Prostate gland (tissue), 2 donors: ENCODE measurements around the gene ITSN1. TPM values are rescaled to one million over a fixed set of nuclear protein-coding genes. Genes with fewer than 3 reads are reported as not detected.

Experiments
- DNase-seq: peaks from one replicate; pipeline ENCODE4 v3.0.0-alpha.2; 2019; ENCODE audit warnings: low spot score
- H3K27ac ChIP-seq, 2 donors: fragments of 200-600 bp; sonication (generic); 2 replicates each; pipeline ENCODE4 v1.5.1; 2017 to 2019
- H3K27me3 ChIP-seq: fragments of 200-600 bp; sonication (generic); replicated peaks from 2 replicates; pipeline ENCODE4 v1.5.1; 2019; ENCODE audit not compliant: insufficient read depth
- H3K36me3 ChIP-seq, 2 donors: fragments of 200-600 bp; sonication (generic); 1 replicate in 1 of 2; 2 replicates in 1 of 2; pipeline versions ENCODE4 v1.5.1 to v1.8.1; 2017 to 2019
- H3K4me1 ChIP-seq: fragments of 200-600 bp; sonication (generic); replicated peaks from 2 replicates; pipeline ENCODE4 v1.5.1; 2019
- H3K4me3 ChIP-seq, 2 donors: fragments of 200-600 bp; sonication (generic); 2 replicates each; pipeline ENCODE4 v1.5.1; 2017 to 2019
- H3K9me3 ChIP-seq: fragments of 200-600 bp; sonication (generic); 2 replicates; pipeline ENCODE4 v1.5.1; 2017
- CTCF ChIP-seq, 4 experiments: fragments of 200-600 bp in 2 of 4; fragments of 450-650 bp in 2 of 4; sonication (generic) in 2 of 4; IDR thresholded peaks; 1 replicate in 3 of 4; 2 replicates in 1 of 4; pipeline ENCODE4 v1.5.1; 2016 to 2019; ENCODE audit warnings: antibody characterized with exemption in 4 of 4, mild to moderate bottlenecking in 2 of 4, moderate library complexity in 2 of 4
- POLR2A ChIP-seq: fragments of 450-650 bp; IDR thresholded peaks from one replicate; pipeline ENCODE4 v1.6.1; 2016; ENCODE audit warnings: antibody characterized with exemption, mild to moderate bottlenecking
- POLR2AphosphoS5 ChIP-seq: sonication (generic); formaldehyde crosslinking; IDR thresholded peaks from one replicate; pipeline ENCODE4 v1.6.1; 2017; ENCODE audit warnings: antibody characterized with exemption
- WGBS: methylation state at CpG from one replicate; pipeline ENCODE4 v1.1.5; 2018; 5-methylcytosine and 5-hydroxymethylcytosine counted together
- intact Hi-C: fragments of 100-400 bp; cut with DNase I; formaldehyde crosslinking; loops from one replicate; pipeline ENCODE4 v1.14.2; 2022
- total RNA-seq, 2 donors: library from RNA; depleted of rRNA; stranded (reverse); fragments of >200 nt; gene quantifications; one replicate each; pipeline ENCODE4 v1.1.0, GENCODE V29; 2016

The ITSN1 gene
- total RNA-seq, 2 donors from 2014 or later = 14.8 to 44.9 TPM

DNA sequence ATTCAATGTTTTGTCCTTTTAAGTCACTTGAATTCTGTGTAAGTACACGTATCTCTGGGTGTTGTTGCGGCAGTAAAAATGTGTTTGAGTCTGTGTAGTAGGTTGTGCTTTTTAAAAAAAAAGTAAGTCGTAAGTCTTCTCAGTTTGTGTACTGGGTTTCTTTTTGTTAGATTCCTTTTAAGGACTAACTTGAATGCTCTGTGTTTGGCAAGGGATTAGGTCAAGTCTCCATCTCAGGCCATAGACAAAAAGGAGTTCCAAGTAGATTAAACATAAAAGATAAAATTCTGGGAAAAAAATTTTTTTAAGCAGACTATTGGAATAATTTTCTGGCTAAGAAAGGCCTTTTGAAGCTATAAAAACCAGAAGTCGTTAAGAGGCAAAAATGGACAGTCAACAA, 160.2 kb downstream of the ITSN1 start:
- Histone ChIP-seq H3K27me3 (no peaks in the 10 kb centered on the region), H3K4me3 (no peak overlapping the region), H3K4me1 (peaks cover 7% of the 10 kb centered on the region), H3K9me3 (no peaks in the 10 kb centered on the region), H3K36me3 (no peaks in the 10 kb centered on the region), H3K27ac (peak overlapping the region; percentile 48 to 73)
- intact Hi-C loops = no loop called here
- 27% methylated on average over 4 of the region's 4 CpGs for WGBS
- DNase-seq = no peak
- TF ChIP-seq POLR2AphosphoS5 = no peak
- no peak for TF ChIP-seq POLR2A
- TF ChIP-seq CTCF (IDR thresholded peaks at IDR 0.05) = no peak

GRCh38 chr21:33808715-33809367, 166.5 kb downstream of the ITSN1 start:
- no peaks in the 10 kb centered on the region for H3K27me3 ChIP-seq
- no peak for TF ChIP-seq POLR2A
- no peak for TF ChIP-seq POLR2AphosphoS5
- TF ChIP-seq CTCF (IDR thresholded peaks at IDR 0.05) = no peak
- 47% methylated on average over 2 of the region's 2 CpGs for WGBS
- no peak overlapping the region for H3K27ac ChIP-seq
- H3K4me1 ChIP-seq = no peaks in the 10 kb centered on the region
- H3K9me3 ChIP-seq = no peaks in the 10 kb centered on the region
- intact Hi-C loops = no loop called here
- no peak for DNase-seq
- no peak overlapping the region for H3K4me3 ChIP-seq
- H3K36me3 ChIP-seq = no peaks in the 10 kb centered on the region

DNA sequence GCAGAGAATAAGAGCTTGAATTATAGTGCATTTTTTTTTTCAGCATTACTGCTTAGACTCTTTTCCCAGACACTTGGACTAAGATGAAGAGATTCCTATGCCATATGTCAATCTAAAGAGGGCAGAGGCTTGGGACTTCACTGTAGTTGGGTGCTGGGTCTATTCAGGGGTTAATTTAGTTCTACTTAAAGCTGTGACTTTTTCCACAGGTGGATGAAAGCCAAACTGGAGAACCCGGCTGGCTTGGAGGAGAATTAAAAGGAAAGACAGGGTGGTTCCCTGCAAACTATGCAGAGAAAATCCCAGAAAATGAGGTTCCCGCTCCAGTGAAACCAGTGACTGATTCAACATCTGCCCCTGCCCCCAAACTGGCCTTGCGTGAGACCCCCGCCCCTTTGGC, 168.5 kb downstream of the ITSN1 start:
- Histone ChIP-seq H3K36me3 (no peaks in the 10 kb centered on the region), H3K4me1 (no peaks in the 10 kb centered on the region), H3K9me3 (no peaks in the 10 kb centered on the region), H3K4me3 (no peak overlapping the region), H3K27me3 (no peaks in the 10 kb centered on the region), H3K27ac (no peak overlapping the region)
- WGBS = 53% methylated on average over 4 of the region's 4 CpGs
- TF ChIP-seq CTCF (IDR thresholded peaks at IDR 0.05) (no peak), POLR2AphosphoS5 (no peak), POLR2A (no peak)
- intact Hi-C loops = no loop called here
- no peak for DNase-seq

DNA sequence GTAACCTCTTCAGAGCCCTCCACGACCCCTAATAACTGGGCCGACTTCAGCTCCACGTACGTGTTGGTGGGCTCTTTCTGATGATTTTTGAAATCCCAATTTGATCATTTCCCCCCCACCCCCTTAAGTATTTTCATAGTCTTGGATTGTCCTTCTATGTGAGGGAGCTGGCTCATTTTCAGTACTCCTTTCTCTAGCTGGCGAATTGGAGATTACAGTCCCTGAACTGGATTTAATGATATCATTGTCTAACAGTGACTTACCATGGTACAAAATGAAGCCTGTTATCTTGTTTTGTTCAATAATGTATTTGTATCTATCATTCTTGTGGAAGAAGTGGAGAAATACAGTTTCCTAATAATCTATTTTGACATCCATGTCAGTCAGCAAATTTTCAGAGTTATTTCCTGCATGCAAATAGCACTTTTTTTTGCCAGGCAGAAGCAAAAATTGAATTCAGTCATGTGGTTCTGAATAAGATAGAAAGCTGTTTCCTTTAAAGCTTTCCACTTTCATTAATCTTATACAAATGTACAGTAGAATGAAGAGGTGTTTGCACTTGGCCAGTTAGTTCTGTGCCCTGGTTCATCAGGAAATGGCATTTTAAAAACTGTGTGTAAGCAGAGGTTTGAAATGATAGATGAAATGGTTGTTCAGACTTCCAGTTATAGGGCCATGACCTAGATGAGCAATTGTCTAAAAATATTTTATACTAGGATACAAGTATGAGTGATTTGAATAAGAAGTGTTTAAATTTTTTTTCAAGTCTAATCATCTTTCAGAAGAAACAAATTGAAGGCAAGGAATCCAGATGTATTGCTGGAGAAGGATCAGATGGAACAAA, 169.1 kb downstream of the ITSN1 start:
- intact Hi-C loops = no loop called here
- WGBS = 78% methylated on average over 5 of the region's 5 CpGs
- no peaks in the 10 kb centered on the region for H3K4me1 ChIP-seq
- no peaks in the 10 kb centered on the region for H3K36me3 ChIP-seq
- no peaks in the 10 kb centered on the region for H3K27me3 ChIP-seq
- no peak overlapping the region for H3K27ac ChIP-seq
- H3K9me3 ChIP-seq = no peaks in the 10 kb centered on the region
- H3K4me3 ChIP-seq = no peak overlapping the region
- TF ChIP-seq CTCF (IDR thresholded peaks at IDR 0.05) = no peak
- TF ChIP-seq POLR2A = no peak
- TF ChIP-seq POLR2AphosphoS5 = no peak
- no peak for DNase-seq
